IMR-90 (cell line): Measurements from ENCODE around the gene HADHB. TPM values are rescaled to one million over a fixed set of nuclear protein-coding genes. Genes with fewer than 3 reads are reported as not detected.

Source experiments
- ATAC-seq: fragments of 200-7000 bp; cut with Tn5 transposase; 2 replicates; pipeline ENCODE4 v1.9.1; 2020; ENCODE audit warnings: low read depth, mild to moderate bottlenecking, moderate library complexity
- BruUV-seq: library from RNA; stranded (reverse); fragments of 400-500 nt; replicated peaks from 2 replicates; lab custom pipeline; 2021; lab: Mats Ljungman, UMichigan
- CTCF ChIA-PET: fragments of 300-600 bp; formaldehyde crosslinking; extraction: SDS; loops from one replicate; lab custom pipeline; 2021; ENCODE audit warnings: antibody characterized with exemption; lab: Yijun Ruan, JAX
- POLR2A ChIA-PET: fragments of 300-600 bp; sonication (Branson Sonifier 250); formaldehyde crosslinking; loops from one replicate; lab custom pipeline; 2022; ENCODE audit warnings: antibody characterized with exemption; ENCODE audit not compliant: unreplicated experiment; lab: Charles Lee
- DNase-seq: peaks from one replicate; pipeline ENCODE4 v3.0.0; 2013
- H2AFZ ChIP-seq: replicated peaks from 2 replicates; pipeline ENCODE3; 2013; ENCODE audit warnings: low read length, mild to moderate bottlenecking; ENCODE audit not compliant: poor library complexity
- H2AK5ac ChIP-seq: 2 replicates; pipeline ENCODE4 v1.6.1; 2013; ENCODE audit warnings: low read depth, low read length, inconsistent platforms
- H2AK9ac ChIP-seq: replicated peaks from 2 replicates; pipeline ENCODE3; 2013; ENCODE audit warnings: mild to moderate bottlenecking, low read depth, low read length, moderate library complexity; ENCODE audit not compliant: poor library complexity
- H2BK120ac ChIP-seq: 2 replicates; pipeline ENCODE4 v1.6.1; 2013; ENCODE audit warnings: low read depth, low read length, inconsistent platforms
- H2BK15ac ChIP-seq: 3 replicates; pipeline ENCODE4 v1.6.1; 2013; ENCODE audit warnings: low read depth, low read length, inconsistent platforms
- H2BK20ac ChIP-seq: 2 replicates; pipeline ENCODE4 v1.6.1; 2013; ENCODE audit warnings: low read depth, mild to moderate bottlenecking, inconsistent platforms, low read length, moderate library complexity
- H2BK5ac ChIP-seq: 2 replicates; pipeline ENCODE4 v1.6.1; 2013; ENCODE audit warnings: mild to moderate bottlenecking, low read depth, low read length, inconsistent platforms; ENCODE audit not compliant: poor library complexity, severe bottlenecking
- H3K14ac ChIP-seq: replicated peaks from 2 replicates; pipeline ENCODE4 v1.6.1; 2013; ENCODE audit warnings: low read depth, low read length, inconsistent platforms
- H3K18ac ChIP-seq: 2 replicates; pipeline ENCODE4 v1.6.1; 2013; ENCODE audit warnings: low read depth, low read length, control low read depth
- H3K23ac ChIP-seq: 2 replicates; pipeline ENCODE4 v1.6.1; 2013; ENCODE audit warnings: low read depth, low read length, inconsistent platforms
- H3K27ac ChIP-seq: 2 replicates; pipeline ENCODE4 v1.5.1; 2013; ENCODE audit warnings: mild to moderate bottlenecking, control low read depth, low read length; ENCODE audit not compliant: insufficient read depth
- H3K27me3 ChIP-seq: 2 replicates; pipeline ENCODE4 v1.6.1; 2013; ENCODE audit warnings: low read length; ENCODE audit not compliant: control insufficient read depth, insufficient read depth
- H3K36me3 ChIP-seq: 2 replicates; pipeline ENCODE4 v1.6.1; 2013; ENCODE audit warnings: low read length, mixed read lengths; ENCODE audit not compliant: control insufficient read depth, insufficient read depth
- H3K4ac ChIP-seq: 2 replicates; pipeline ENCODE4 v1.6.1; 2013; ENCODE audit warnings: low read depth, low read length, inconsistent platforms
- H3K4me1 ChIP-seq: 2 replicates; pipeline ENCODE4 v1.6.1; 2013; ENCODE audit warnings: low read length, mixed read lengths; ENCODE audit not compliant: control insufficient read depth, insufficient read depth
- H3K4me2 ChIP-seq: 2 replicates; pipeline ENCODE4 v1.6.1; 2013; ENCODE audit warnings: low read depth, mild to moderate bottlenecking, control low read depth, low read length, moderate library complexity
- H3K4me3 ChIP-seq: 2 replicates; pipeline ENCODE4 v1.5.1; 2013; ENCODE audit warnings: low read depth, mild to moderate bottlenecking, control low read depth, low read length, moderate library complexity; ENCODE audit not compliant: insufficient read depth
- H3K56ac ChIP-seq: 2 replicates; pipeline ENCODE4 v1.6.1; 2013; ENCODE audit warnings: low read length, inconsistent platforms; ENCODE audit not compliant: insufficient read depth; ENCODE audit errors: extremely low read depth
- H3K79me1 ChIP-seq, 2 experiments: 2 replicates each; pipeline ENCODE4 v1.6.1; 2013; ENCODE audit warnings: low read length in 2 of 2, inconsistent platforms in 1 of 2, low read depth in 1 of 2
- H3K9ac ChIP-seq: 2 replicates; pipeline ENCODE4 v1.6.1; 2013; ENCODE audit warnings: low read depth, low read length, control low read depth
- H3K9me1 ChIP-seq: 2 replicates; pipeline ENCODE4 v1.6.1; 2013; ENCODE audit warnings: low read length, inconsistent platforms; ENCODE audit not compliant: insufficient read depth
- H3K9me3 ChIP-seq: 2 replicates; pipeline ENCODE4 v1.6.1; 2013; ENCODE audit warnings: low read length; ENCODE audit not compliant: control insufficient read depth, insufficient read depth
- H4K20me1 ChIP-seq: 2 replicates; pipeline ENCODE4 v1.6.1; 2013; ENCODE audit warnings: low read length, inconsistent platforms; ENCODE audit not compliant: insufficient read depth
- H4K5ac ChIP-seq: 2 replicates; pipeline ENCODE4 v1.6.1; 2013; ENCODE audit warnings: mild to moderate bottlenecking, low read depth, low read length, control low read depth
- H4K8ac ChIP-seq, 2 experiments: 2 replicates each; pipeline ENCODE4 v1.6.1; 2013; ENCODE audit warnings: low read depth in 2 of 2, low read length in 2 of 2, control low read depth in 1 of 2, inconsistent platforms in 1 of 2
- H4K91ac ChIP-seq: 2 replicates; pipeline ENCODE4 v1.6.1; 2013; ENCODE audit warnings: low read depth, low read length, inconsistent platforms; ENCODE audit not compliant: insufficient read depth
- BHLHE40 ChIP-seq: fragments of 150-350 bp; IDR thresholded peaks from 2 replicates; pipeline ENCODE4 v1.6.1; 2016; ENCODE audit warnings: mild to moderate bottlenecking, low read depth, low read length
- ELK1 ChIP-seq: fragments of 150-350 bp; IDR thresholded peaks from 2 replicates; pipeline ENCODE4 v1.6.1; 2016; ENCODE audit warnings: low read depth, mild to moderate bottlenecking, low read length, moderate library complexity, borderline replicate concordance
- FOS ChIP-seq: fragments of 150-350 bp; IDR thresholded peaks from 2 replicates; pipeline ENCODE4 v1.6.1; 2016; ENCODE audit warnings: low read depth, low read length
- MXI1 ChIP-seq: IDR thresholded peaks from 2 replicates; pipeline ENCODE4 v1.6.1; 2012; ENCODE audit warnings: low read depth, mild to moderate bottlenecking, low read length, moderate library complexity, borderline replicate concordance
- NFE2L2 ChIP-seq: fragments of 150-350 bp; IDR thresholded peaks from 2 replicates; pipeline ENCODE4 v1.6.1; 2016; ENCODE audit warnings: low read depth, mild to moderate bottlenecking, low read length
- RFX5 ChIP-seq: IDR thresholded peaks from 2 replicates; pipeline ENCODE4 v1.8.0; 2012; ENCODE audit warnings: low read depth, mild to moderate bottlenecking, low read length, moderate library complexity
- SMC3 ChIP-seq: fragments of 150-350 bp; IDR thresholded peaks from 2 replicates; pipeline ENCODE4 v1.6.1; 2016; ENCODE audit warnings: low read depth, mild to moderate bottlenecking, antibody characterized with exemption, low read length, moderate library complexity
- WGBS, 2 experiments: methylation state at CpG; one replicate each; pipeline versions ENCODE4 v1.1.5 to v1.1.7; 2013; ENCODE audit warnings: missing lambda C conversion rate in 2 of 2; ENCODE audit not compliant: insufficient read length in 1 of 2; ENCODE audit errors: extremely low coverage in 2 of 2; 5-methylcytosine and 5-hydroxymethylcytosine counted together
- dilution Hi-C: fragments of 300-500 bp; cut with HindIII; formaldehyde crosslinking; loops from one replicate; pipeline ENCODE4 v1.14.3; 2018; ENCODE audit warnings: low sequenced_read_pairs; ENCODE audit not compliant: unreplicated experiment
- in situ Hi-C: fragments of 300-500 bp; cut with MboI; formaldehyde crosslinking; loops from 3 replicates; pipeline ENCODE4 v1.14.3; 2019; ENCODE audit warnings: low sequenced_read_pairs, inconsistent platforms, mixed read lengths
- intact Hi-C: fragments of 100-400 bp; cut with micrococcal nuclease; formaldehyde crosslinking; loops from 2 replicates; pipeline ENCODE4 v1.10.0; 2022
- polyA plus RNA-seq, 3 experiments: library from polyadenylated mRNA; depleted of rRNA; stranded (reverse); fragments of >200 nt; gene quantifications; 2 replicates each; pipeline ENCODE4 v1.2.3, GENCODE V29; 2012; ENCODE audit warnings: low replicate concordance in 1 of 3
- total RNA-seq: library from RNA; depleted of rRNA; stranded (reverse); fragments of >200 nt; gene quantifications from 2 replicates; pipeline ENCODE4 v1.2.3, GENCODE V29; 2012

The HADHB gene
- total and polyA plus RNA-seq, 2 of the 4 experiments (the other 2 are of a cell fraction), result 67.9 to 79.8 TPM

- Histone ChIP-seq H3K27me3 (no peaks in the 10 kb centered on the region), H2BK15ac (no peak overlapping the region), H3K27ac (no peak overlapping the region), H4K8ac (no peak overlapping the region), H2AK5ac (no peak overlapping the region), H4K5ac (no peak overlapping the region), H3K9me3 (no peaks in the 10 kb centered on the region), H3K14ac (no peak overlapping the region), H2BK20ac (no peak overlapping the region), H3K9me1 (peaks cover 10% of the 10 kb centered on the region), H2AFZ (no peak overlapping the region), H3K56ac (no peak overlapping the region), H3K23ac (peak overlapping the region; percentile 31; the same call in 1 of the 2 replicates), H3K18ac (no peak overlapping the region), H2AK9ac (no peak overlapping the region), H3K4me1 (peaks cover 4% of the 10 kb centered on the region; the same call in 1 of the 2 replicates), H2BK120ac (no peak overlapping the region), H3K36me3 (0 out of 2 replicates have a peak, but pooled peaks cover 2% of the 10 kb centered on the region), H3K9ac (no peak overlapping the region), H3K4me3 (no peak overlapping the region), H3K4me2 (no peak overlapping the region), H3K79me1 (peaks cover 23 to 64% of the 10 kb centered on the region in 2 experiments; a peak in 3 of 4 replicates), H4K91ac (no peak overlapping the region), H4K20me1 (peaks cover 19% of the 10 kb centered on the region), H2BK5ac (no peak overlapping the region), H3K4ac (no peak overlapping the region)
- ATAC-seq (no peak), DNase-seq (no peak)
- TF ChIP-seq MXI1, result no peak
- TF ChIP-seq SMC3, result no peak
- TF ChIP-seq NFE2L2, result no peak
- TF ChIP-seq FOS, result no peak
- no peak for TF ChIP-seq RFX5
- no peak for TF ChIP-seq BHLHE40
- TF ChIP-seq ELK1, result no peak
- WGBS, 2 experiments, result no CpG with 5 or more reads among the region's 2 CpGs
- ChIA-PET CTCF (no interaction called here), POLR2A (no interaction called here)
- dilution Hi-C loops (no loop called here), intact Hi-C loops (loop anchor here (10.0 kb wide), 1 partner anchor 325 kb away; no protein-coding TSS in a partner anchor), in situ Hi-C loops (no loop called here)
- BruUV-seq, result no TSS peak
Observed at GRCh38 chr2:26249625-26250024, 4.9 kb downstream of the HADHB start.
